Stimulated activated effector memory CD8-positive, alpha-beta T cell treated with anti-CD3 and anti-CD28 coated beads, Interleukin-12 subunit alpha, Interleukin-12 subunit beta, amount 100 ng/mL, for 72 hours (primary cell): ENCODE measurements around the gene DNAH10.

Experiments used
- ATAC-seq: fragments of 150-1000 bp; cut with Tn5 transposase; 2 replicates; pipeline ENCODE4 v1.10.0; 2021
- DNase-seq, 2 donors: peaks; one replicate each; pipeline ENCODE4 v3.0.0; 2021 to 2022; ENCODE audit warnings: low spot score in 2 of 2
- H3K27ac Mint-ChIP-seq: one replicate; pipeline ENCODE4 v1.8.0; 2022; ENCODE audit warnings: mild to moderate bottlenecking, mixed read lengths
- H3K36me3 Mint-ChIP-seq: one replicate; pipeline ENCODE4 v1.8.0; 2022; ENCODE audit warnings: mild to moderate bottlenecking, mixed read lengths
- H3K4me1 Mint-ChIP-seq: one replicate; pipeline ENCODE4 v1.8.0; 2022; ENCODE audit warnings: mixed read lengths
- H3K4me3 Mint-ChIP-seq: one replicate; pipeline ENCODE4 v1.8.0; 2022; ENCODE audit warnings: mild to moderate bottlenecking, mixed read lengths
- H3K9me3 Mint-ChIP-seq: one replicate; pipeline ENCODE4 v1.8.0; 2022; ENCODE audit warnings: mixed read lengths

The DNAH10 gene

DNA sequence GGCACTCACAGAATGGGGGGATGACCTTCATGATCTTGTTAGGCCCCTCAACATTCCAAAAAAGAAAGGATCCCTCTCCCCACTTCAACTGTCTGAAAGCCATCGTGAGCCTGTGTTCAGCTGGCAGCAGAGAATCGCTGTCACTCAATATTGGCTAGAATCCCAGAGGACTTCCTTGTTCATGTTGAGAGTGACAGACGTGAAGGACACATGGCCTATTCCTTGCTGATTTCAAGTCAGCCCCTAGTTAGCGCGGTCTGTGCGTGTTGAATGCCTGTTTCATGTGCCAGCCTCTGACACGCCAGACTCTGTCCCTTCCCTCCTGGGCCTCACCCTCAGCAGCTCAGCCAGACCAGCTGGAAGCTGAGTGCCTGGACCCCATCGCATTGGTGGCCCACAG, 43.1 kb downstream of the DNAH10 start:
- no peaks in the 10 kb centered on the region for H3K4me1 Mint-ChIP-seq
- H3K4me3 Mint-ChIP-seq: no peak overlapping the region
- ATAC-seq: no peak
- no peaks in the 10 kb centered on the region for H3K36me3 Mint-ChIP-seq
- H3K27ac Mint-ChIP-seq: no peak overlapping the region
- DNase-seq: no peak
- no peaks in the 10 kb centered on the region for H3K9me3 Mint-ChIP-seq

- Mint-ChIP-seq H3K4me1 (peaks cover 4% of the 10 kb centered on the region), H3K27ac (peak overlapping the region; percentile 55), H3K9me3 (no peaks in the 10 kb centered on the region), H3K36me3 (no peaks in the 10 kb centered on the region), H3K4me3 (no peak overlapping the region)
- no peak for ATAC-seq
- DNase-seq: no peak
Measured at GRCh38 chr12:123807002-123807401, 44.9 kb downstream of the DNAH10 start.

GRCh38 chr12:123807670-123808069, 45.6 kb downstream of the DNAH10 start:
- DNase-seq (no peak), ATAC-seq (no peak)
- Mint-ChIP-seq H3K9me3 (no peaks in the 10 kb centered on the region), H3K4me1 (peaks cover 11% of the 10 kb centered on the region), H3K36me3 (no peaks in the 10 kb centered on the region), H3K4me3 (no peak overlapping the region), H3K27ac (peak overlapping the region; percentile 55)

GRCh38 chr12:123808167-123808566, 46.1 kb downstream of the DNAH10 start:
- H3K27ac Mint-ChIP-seq: no peak overlapping the region
- H3K9me3 Mint-ChIP-seq: no peaks in the 10 kb centered on the region
- H3K36me3 Mint-ChIP-seq: no peaks in the 10 kb centered on the region
- ATAC-seq (no peak), DNase-seq (no peak)
- H3K4me3 Mint-ChIP-seq: no peak overlapping the region
- peaks cover 12% of the 10 kb centered on the region for H3K4me1 Mint-ChIP-seq

DNA sequence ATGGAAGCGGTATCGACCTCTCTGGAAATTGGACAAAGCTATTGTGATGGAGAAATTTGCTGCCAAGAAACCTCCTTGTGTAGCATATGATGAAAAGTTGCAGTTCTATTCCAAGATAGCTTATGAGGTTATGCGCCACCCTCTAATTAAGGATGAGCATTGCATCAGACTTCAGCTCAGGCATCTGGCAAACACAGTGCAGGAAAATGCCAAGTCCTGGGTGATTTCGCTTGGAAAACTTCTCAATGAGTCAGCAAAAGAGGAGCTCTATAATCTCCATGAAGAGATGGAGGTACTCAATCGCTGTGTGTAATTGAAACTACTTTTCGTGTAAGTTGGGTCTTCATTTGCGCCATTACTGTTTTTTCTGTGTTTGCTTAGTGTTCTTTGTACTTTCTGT, 51.2 kb downstream of the DNAH10 start:
- ATAC-seq (no peak), DNase-seq (no peak)
- Mint-ChIP-seq H3K36me3 (no peaks in the 10 kb centered on the region), H3K4me3 (no peak overlapping the region), H3K9me3 (peaks cover 9% of the 10 kb centered on the region), H3K27ac (no peak overlapping the region), H3K4me1 (peaks cover 12% of the 10 kb centered on the region)

- no peak overlapping the region for H3K4me3 Mint-ChIP-seq
- H3K4me1 Mint-ChIP-seq: peaks cover 18% of the 10 kb centered on the region
- H3K27ac Mint-ChIP-seq: no peak overlapping the region
- no peaks in the 10 kb centered on the region for H3K36me3 Mint-ChIP-seq
- peaks cover 9% of the 10 kb centered on the region for H3K9me3 Mint-ChIP-seq
- no peak for DNase-seq
- no peak for ATAC-seq
Measured at GRCh38 chr12:123815968-123816367, 53.9 kb downstream of the DNAH10 start.

DNA sequence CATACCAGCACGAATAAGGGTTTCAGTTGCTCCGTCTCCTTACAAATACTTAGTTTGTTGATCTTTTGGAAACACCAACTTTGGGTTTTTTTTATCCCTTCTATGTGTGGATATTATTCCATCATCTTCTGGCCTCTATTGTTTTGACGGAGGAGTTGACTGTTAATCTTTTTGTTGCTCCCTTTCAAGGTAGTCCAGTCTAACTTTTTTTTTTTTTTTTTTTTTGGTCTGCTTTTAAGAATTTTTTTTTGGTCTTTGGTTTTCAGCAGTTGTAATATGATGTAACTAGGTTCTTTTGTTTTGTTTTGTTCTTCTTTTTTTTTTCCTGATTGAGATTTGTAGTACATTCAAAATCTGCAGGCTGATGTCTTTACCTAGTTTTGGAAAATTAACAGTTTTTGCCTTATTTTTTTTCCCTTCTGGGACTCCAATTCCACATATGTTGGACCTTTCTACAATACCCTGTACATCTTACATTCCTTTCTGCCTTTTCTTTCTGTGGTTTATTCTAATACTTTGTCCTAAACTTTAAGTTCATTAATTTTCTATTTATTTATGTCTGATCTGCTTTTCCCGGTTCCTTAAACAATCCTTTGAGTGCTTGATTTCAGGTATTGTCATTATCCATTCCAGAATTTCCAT, 54.9 kb downstream of the DNAH10 start:
- H3K36me3 Mint-ChIP-seq: no peaks in the 10 kb centered on the region
- no peak for ATAC-seq
- no peak overlapping the region for H3K4me3 Mint-ChIP-seq
- H3K4me1 Mint-ChIP-seq: peaks cover 13% of the 10 kb centered on the region
- peaks cover 9% of the 10 kb centered on the region for H3K9me3 Mint-ChIP-seq
- no peak for DNase-seq
- H3K27ac Mint-ChIP-seq: no peak overlapping the region

GRCh38 chr12:123822804-123823203, 60.7 kb downstream of the DNAH10 start:
- no peak for ATAC-seq
- H3K4me1 Mint-ChIP-seq: peaks cover 11% of the 10 kb centered on the region
- no peak overlapping the region for H3K27ac Mint-ChIP-seq
- no peaks in the 10 kb centered on the region for H3K36me3 Mint-ChIP-seq
- no peaks in the 10 kb centered on the region for H3K9me3 Mint-ChIP-seq
- no peak overlapping the region for H3K4me3 Mint-ChIP-seq
- no peak for DNase-seq

GRCh38 chr12:123828120-123828519, 66.0 kb downstream of the DNAH10 start:
- no peaks in the 10 kb centered on the region for H3K9me3 Mint-ChIP-seq
- DNase-seq: no peak
- no peaks in the 10 kb centered on the region for H3K36me3 Mint-ChIP-seq
- no peak for ATAC-seq
- H3K27ac Mint-ChIP-seq: no peak overlapping the region
- H3K4me3 Mint-ChIP-seq: no peak overlapping the region
- H3K4me1 Mint-ChIP-seq: peaks cover 6% of the 10 kb centered on the region

- H3K9me3 Mint-ChIP-seq: no peaks in the 10 kb centered on the region
Measured at GRCh38 chr12:123828854-123829547, 66.9 kb downstream of the DNAH10 start.

GRCh38 chr12:123829561-123829960, 67.5 kb downstream of the DNAH10 start:
- peaks cover 6% of the 10 kb centered on the region for H3K4me1 Mint-ChIP-seq
- no peak for ATAC-seq
- no peak for DNase-seq
- no peak overlapping the region for H3K27ac Mint-ChIP-seq
- no peaks in the 10 kb centered on the region for H3K9me3 Mint-ChIP-seq
- H3K4me3 Mint-ChIP-seq: no peak overlapping the region
- no peaks in the 10 kb centered on the region for H3K36me3 Mint-ChIP-seq

More at GRCh38 chr12:123828854-123829547, 66.9 kb downstream of the DNAH10 start:
- H3K4me1 Mint-ChIP-seq: peaks cover 6% of the 10 kb centered on the region
- no peaks in the 10 kb centered on the region for H3K36me3 Mint-ChIP-seq
- ATAC-seq (no peak), DNase-seq (no peak)
- no peak overlapping the region for H3K27ac Mint-ChIP-seq
- H3K4me3 Mint-ChIP-seq: no peak overlapping the region

GRCh38 chr12:123830675-123831074, 68.6 kb downstream of the DNAH10 start:
- Mint-ChIP-seq H3K4me1 (peaks cover 6% of the 10 kb centered on the region), H3K27ac (no peak overlapping the region), H3K4me3 (no peak overlapping the region), H3K36me3 (no peaks in the 10 kb centered on the region), H3K9me3 (no peaks in the 10 kb centered on the region)
- no peak for ATAC-seq
- DNase-seq: no peak

DNA sequence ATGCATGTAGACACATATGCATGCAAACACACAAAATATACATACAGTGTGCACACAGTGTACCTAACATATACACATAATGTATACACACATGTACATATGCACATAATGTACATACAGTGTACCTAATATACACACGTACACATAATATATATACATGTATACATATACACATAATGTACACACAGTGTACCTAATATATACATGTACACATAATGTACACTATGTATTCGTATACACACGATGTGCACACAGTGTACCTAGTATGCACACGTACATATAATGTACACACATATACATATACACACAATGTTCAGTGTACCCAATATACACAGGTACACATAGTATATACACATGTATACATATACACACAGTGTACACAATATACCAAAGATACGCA, 70.0 kb downstream of the DNAH10 start:
- H3K9me3 Mint-ChIP-seq: no peaks in the 10 kb centered on the region
- ATAC-seq (no peak), DNase-seq (no peak)
- H3K27ac Mint-ChIP-seq: no peak overlapping the region
- no peak overlapping the region for H3K4me3 Mint-ChIP-seq
- peaks cover 6% of the 10 kb centered on the region for H3K4me1 Mint-ChIP-seq
- no peaks in the 10 kb centered on the region for H3K36me3 Mint-ChIP-seq

GRCh38 chr12:123833830-123834229, 71.7 kb downstream of the DNAH10 start:
- ATAC-seq: no peak
- H3K4me1 Mint-ChIP-seq: no peaks in the 10 kb centered on the region

DNA sequence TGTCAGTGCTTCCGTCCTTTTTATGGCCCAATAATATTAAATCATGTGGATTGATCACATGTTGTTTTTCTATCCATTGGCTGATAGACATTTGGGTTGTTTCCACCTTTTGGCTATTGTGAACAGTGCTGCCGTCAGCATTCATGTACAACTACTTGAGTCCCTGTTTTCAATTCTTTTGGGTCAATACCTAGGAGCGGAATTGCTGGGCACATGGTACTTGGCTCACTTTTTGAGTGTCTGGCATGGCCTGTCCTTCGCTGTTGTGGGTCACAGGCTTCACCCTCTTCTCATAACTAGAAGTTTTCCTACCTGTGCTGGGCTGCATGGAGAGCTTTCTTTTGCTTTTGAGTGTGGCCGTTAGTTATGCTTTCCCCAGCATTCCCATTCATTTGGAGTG, 72.7 kb downstream of the DNAH10 start:
- Mint-ChIP-seq H3K4me1 (no peaks in the 10 kb centered on the region), H3K4me3 (no peak overlapping the region), H3K36me3 (no peaks in the 10 kb centered on the region), H3K27ac (no peak overlapping the region), H3K9me3 (no peaks in the 10 kb centered on the region)
- DNase-seq: no peak
- no peak for ATAC-seq

More at GRCh38 chr12:123833830-123834229, 71.7 kb downstream of the DNAH10 start:
- no peaks in the 10 kb centered on the region for H3K36me3 Mint-ChIP-seq
- H3K4me3 Mint-ChIP-seq: no peak overlapping the region
- no peak overlapping the region for H3K27ac Mint-ChIP-seq
- H3K9me3 Mint-ChIP-seq: no peaks in the 10 kb centered on the region
- no peak for DNase-seq

- ATAC-seq: no peak
Measured at GRCh38 chr12:123836292-123836691, 74.2 kb downstream of the DNAH10 start.

More at GRCh38 chr12:123836292-123836691, 74.2 kb downstream of the DNAH10 start:
- Mint-ChIP-seq H3K4me3 (no peak overlapping the region), H3K9me3 (no peaks in the 10 kb centered on the region), H3K4me1 (no peaks in the 10 kb centered on the region), H3K36me3 (no peaks in the 10 kb centered on the region), H3K27ac (no peak overlapping the region)
- no peak for DNase-seq
